K562 (cell line): ENCODE data around the gene ADIPOR1. TPM values are rescaled to one million over a fixed set of nuclear protein-coding genes. Genes with fewer than 3 reads are reported as not detected.
A peak's percentile ranks its signal among the peaks of the same experiment; 100 is the strongest.
"Not testable (repeated sequence)": the region's sequence is repeated elsewhere in the genome, so short reads cannot be mapped to it uniquely, and the experiment has no call there.

Experiments
- ATAC-seq: fragments of 200-7000 bp; cut with Tn5 transposase; 3 replicates; pipeline ENCODE4 v1.9.1; 2020; ENCODE audit warnings: moderate library complexity
- BruUV-seq: library from RNA; stranded (reverse); fragments of 400-500 nt; replicated peaks from 2 replicates; lab custom pipeline; 2021; lab: Mats Ljungman, UMichigan
- CTCF ChIA-PET: fragments of 300-600 bp; formaldehyde crosslinking; extraction: SDS; loops from one replicate; lab custom pipeline; 2021; ENCODE audit warnings: low intra/inter-chr PET ratio; lab: Yijun Ruan, JAX
- POLR2A ChIA-PET: fragments of 300-600, 350-650 bp; sonication (Branson Sonifier 250); formaldehyde crosslinking; extraction: SDS; loops from one replicate; lab custom pipeline; 2021; ENCODE audit warnings: antibody characterized with exemption, inconsistent platforms; lab: Yijun Ruan, JAX
- DNase-seq, 4 experiments: peaks; one replicate each; pipeline versions ENCODE4 v3.0.0 to v3.0.0-alpha.2; 2011 to 2018; ENCODE audit warnings: low spot score in 3 of 4, mixed read lengths in 3 of 4; ENCODE audit errors: extremely low read depth in 1 of 4
- FAIRE-seq: peaks from 2 replicates; lab custom pipeline; 2011; peaks lifted over from hg19 to GRCh38; lab: Jason Lieb, UNC
- H2AFZ ChIP-seq: 2 replicates; pipeline ENCODE4 v1.6.0; 2011; ENCODE audit warnings: low read depth, low read length, control low read depth, inconsistent platforms
- H3K27ac ChIP-seq: fragments of 200-600 bp; 3 replicates; pipeline ENCODE4 v1.8.0; 2011; ENCODE audit warnings: low read depth, mild to moderate bottlenecking, control low read depth, inconsistent platforms, low read length, moderate library complexity, mixed read lengths; ENCODE audit errors: extremely low read depth
- H3K27me3 ChIP-seq, 2 experiments: fragments of 300-600 bp in 1 of 2; 2 replicates in 1 of 2; 3 replicates in 1 of 2; pipeline versions ENCODE4 v1.6.0 to v1.8.0; 2011; ENCODE audit warnings: inconsistent platforms in 2 of 2, low read length in 2 of 2, mild to moderate bottlenecking in 1 of 2, mixed read lengths in 1 of 2, moderate library complexity in 1 of 2; ENCODE audit not compliant: control insufficient read depth in 2 of 2, insufficient read depth in 2 of 2
- H3K36me3 ChIP-seq: fragments of 300-600 bp; 3 replicates; pipeline ENCODE4 v1.8.0; 2011; ENCODE audit warnings: mild to moderate bottlenecking, low read length, inconsistent platforms; ENCODE audit not compliant: control insufficient read depth, insufficient read depth
- H3K4me1 ChIP-seq, 2 experiments: fragments of 200-600 bp in 1 of 2; replicated peaks in 1 of 2; 2 replicates in 1 of 2; 3 replicates in 1 of 2; pipeline versions ENCODE4 v1.5.1 to v1.8.0; 2011; ENCODE audit warnings: inconsistent platforms in 2 of 2, low read length in 2 of 2, mild to moderate bottlenecking in 1 of 2, mixed read lengths in 1 of 2, moderate library complexity in 1 of 2; ENCODE audit not compliant: control insufficient read depth in 2 of 2, insufficient read depth in 2 of 2
- H3K4me2 ChIP-seq: 2 replicates; pipeline ENCODE4 v1.6.1; 2011; ENCODE audit warnings: low read length, control low read depth, inconsistent platforms, mixed read lengths; ENCODE audit not compliant: insufficient read depth
- H3K4me3 ChIP-seq: fragments of 200-600 bp; sonication (generic), shearing (Covaris generic); 2 replicates; pipeline ENCODE4 v1.5.1; 2016; ENCODE audit warnings: control low read depth, inconsistent platforms
- H3K79me2 ChIP-seq: fragments of 200-600 bp; 3 replicates; pipeline ENCODE4 v1.8.0; 2011; ENCODE audit warnings: low read length, inconsistent platforms; ENCODE audit not compliant: control insufficient read depth, insufficient read depth
- H3K9ac ChIP-seq, 2 experiments: 2 replicates each; pipeline versions ENCODE4 v1.6.0 to v1.6.1; 2011; ENCODE audit warnings: low read depth in 2 of 2, low read length in 2 of 2, control low read depth in 1 of 2, inconsistent platforms in 1 of 2, mild to moderate bottlenecking in 1 of 2, mixed read lengths in 1 of 2; ENCODE audit not compliant: insufficient read depth in 1 of 2
- H3K9me1 ChIP-seq: one replicate; pipeline ENCODE4 v1.6.0; 2011; ENCODE audit warnings: inconsistent platforms, mild to moderate bottlenecking, low read length, moderate library complexity; ENCODE audit not compliant: control insufficient read depth, insufficient read depth
- H3K9me3 ChIP-seq: replicated peaks from 2 replicates; pipeline ENCODE4 v1.5.1; 2011; ENCODE audit warnings: low read depth, low read length, inconsistent platforms; ENCODE audit not compliant: control insufficient read depth, insufficient read depth
- H4K20me1 ChIP-seq: replicated peaks from 2 replicates; pipeline ENCODE4 v1.6.1; 2011; ENCODE audit warnings: low read length, inconsistent platforms, mixed read lengths; ENCODE audit not compliant: control insufficient read depth, insufficient read depth
- BCOR ChIP-seq: fragments of 450-650 bp; IDR thresholded peaks from 2 replicates; pipeline ENCODE4 v1.6.1; 2016
- CBFA2T3 ChIP-seq: fragments of 450-650 bp; IDR thresholded peaks from 2 replicates; pipeline ENCODE4 v1.6.1; 2017
- CCAR2 ChIP-seq: fragments of 200-400 bp; formaldehyde crosslinking; IDR thresholded peaks from 2 replicates; pipeline ENCODE4 v1.6.1; 2017; ENCODE audit warnings: mild to moderate bottlenecking, low read depth, low read length
- DACH1 ChIP-seq: fragments of 450-650 bp; IDR thresholded peaks from 2 replicates; pipeline ENCODE4 v1.6.1; 2018; ENCODE audit not compliant: partially characterized antibody
- KDM1A ChIP-seq, 2 experiments: fragments of 450-650 bp; IDR thresholded peaks; 2 replicates each; pipeline ENCODE4 v1.6.1; 2016; ENCODE audit warnings: mild to moderate bottlenecking in 2 of 2
- XRCC3 ChIP-seq: fragments of 450-650 bp; IDR thresholded peaks from 2 replicates; pipeline ENCODE4 v1.6.1; 2017; ENCODE audit warnings: mild to moderate bottlenecking, moderate library complexity
- ZBTB2 ChIP-seq: fragments of 450-650 bp; IDR thresholded peaks from 2 replicates; pipeline ENCODE4 v1.6.1; 2016; ENCODE audit warnings: antibody characterized with exemption
- ZNF316 ChIP-seq: fragments of 450-650 bp; IDR thresholded peaks from 2 replicates; pipeline ENCODE4 v1.6.1; 2016
- WGBS: fragments of 100-300 bp; shearing (Covaris generic); methylation state at CpG from one replicate; pipeline ENCODE4 v1.1.6; 2016; ENCODE audit warnings: low coverage, mixed read lengths; ENCODE audit not compliant: insufficient coverage; ENCODE audit errors: missing lambda C conversion rate; 5-methylcytosine and 5-hydroxymethylcytosine counted together
- in situ Hi-C: fragments of 300-500 bp; cut with MboI; formaldehyde crosslinking; loops from 4 replicates; pipeline ENCODE4 v1.15.0; 2018; ENCODE audit warnings: inconsistent platforms, mixed read lengths
- intact Hi-C: fragments of 100-400 bp; cut with micrococcal nuclease; formaldehyde crosslinking; loops from 2 replicates; pipeline ENCODE4 v1.14.2; 2022
- polyA plus RNA-seq, 8 experiments: library from polyadenylated mRNA; depleted of rRNA in 4 of 8; stranded (reverse) in 5 of 8; unstranded in 3 of 8; fragments of >200 nt; fragmentation: Nextera tagmentation in 2 of 8; fragmentation: Illumina TruSeq in 1 of 8; extraction: Ambion mirVana in 2 of 8; extraction: Trizol in 1 of 8; gene quantifications; 2 replicates each; pipeline versions ENCODE4 v1.2.1 to v1.2.3, GENCODE V29; 2011 to 2014; ENCODE audit warnings: inconsistent platforms in 1 of 8, missing spikeins in 1 of 8
- total RNA-seq, 7 experiments: library from RNA; depleted of rRNA in 6 of 7; stranded (reverse); fragments of >200 nt in 6 of 7; fragmentation: Illumina TruSeq in 2 of 7; extraction: Trizol in 2 of 7; gene quantifications; 2 replicates each; pipeline versions ENCODE4 v1.2.1 to v1.2.3, GENCODE V29; 2011 to 2021; ENCODE audit warnings: low replicate concordance in 1 of 7

ADIPOR1 gene
- total and polyA plus RNA-seq, 9 of the 15 experiments (the other 6 are each of a cell fraction or from before 2014, with no cell fraction given) = 29.0 to 217 (median 100) TPM

GRCh38 chr1:202905331-202905730, 52.8 kb downstream of the ADIPOR1 start:
- ATAC-seq (no peak), FAIRE-seq (no peak), DNase-seq (no peak)
- H3K36me3 ChIP-seq = peaks cover 62% of the 10 kb centered on the region
- no peaks in the 10 kb centered on the region for H3K9me1 ChIP-seq
- H3K79me2 ChIP-seq = no peaks in the 10 kb centered on the region
- no peaks in the 10 kb centered on the region for H3K9me3 ChIP-seq
- CTCF ChIA-PET = no interaction called here
- POLR2A ChIA-PET = no interaction called here
- H4K20me1 ChIP-seq = no peaks in the 10 kb centered on the region
- no peak overlapping the region for H3K27ac ChIP-seq
- no peak overlapping the region for H2AFZ ChIP-seq
- intact Hi-C loops (no loop called here), in situ Hi-C loops (no loop called here)
- no peak overlapping the region for H3K9ac ChIP-seq
- H3K4me1 ChIP-seq = no peaks in the 10 kb centered on the region
- no peaks in the 10 kb centered on the region for H3K27me3 ChIP-seq
- TF ChIP-seq KDM1A (IDR thresholded peaks at IDR 0.05) = peak; percentile 35 to 43; a peak in 3 of 4 replicates
- TF ChIP-seq CCAR2 = no peak
- no peak for TF ChIP-seq BCOR
- no peak for TF ChIP-seq XRCC3
- TF ChIP-seq ZNF316 = 0 out of 2 replicates have a peak, but pooled peaks have one; percentile 1
- peak; percentile 43 for TF ChIP-seq CBFA2T3
- H3K4me3 ChIP-seq = no peak overlapping the region
- BruUV-seq = no TSS peak
- no peak overlapping the region for H3K4me2 ChIP-seq
- WGBS = 54% methylated on average over 4 of the region's 4 CpGs

- H3K9me1 ChIP-seq, CTCF ChIA-PET, H3K27me3 ChIP-seq, H3K9me3 ChIP-seq, H4K20me1 ChIP-seq, H3K27ac ChIP-seq, H3K4me2 ChIP-seq, H3K4me3 ChIP-seq, ATAC-seq, intact Hi-C loops, H3K9ac ChIP-seq, BruUV-seq, H3K4me1 ChIP-seq, FAIRE-seq, DNase-seq, in situ Hi-C loops: not testable (repeated sequence)
- peaks cover 53% of the 10 kb centered on the region for H3K36me3 ChIP-seq
- POLR2A ChIA-PET = interaction anchor here (0.6 to 1.1 kb wide), 2 partner anchors 14 to 689 kb away, joined by 3 read pairs; no protein-coding TSS in a partner anchor
- 0 out of 2 replicates have a peak, but pooled peaks have one; percentile 38 for TF ChIP-seq ZBTB2
- TF ChIP-seq DACH1 = peak; percentile 95
- TF ChIP-seq, all 486 proteins: peak for 2; not testable (repeated sequence) for 484
- H3K79me2 ChIP-seq, H2AFZ ChIP-seq: not testable (repeated sequence)
- 93% methylated on average over 5 of the region's 5 CpGs for WGBS
Measured at GRCh38 chr1:202903808-202904207, 54.3 kb downstream of the ADIPOR1 start.
